T-helper 1 cell treated with Interleukin-12 subunit alpha and Interleukin-12 subunit beta and Interleukin-4 antibody, amounts not matched to agents 30 μg/mL and 1 μg/mL, for 36 hours (primary cell): ENCODE results near the gene ADPRHL1.

Experiments used
- H3K27ac Mint-ChIP-seq: one replicate; pipeline ENCODE4 v1.8.0; 2021; ENCODE audit warnings: mild to moderate bottlenecking, mixed read lengths
- H3K27me3 Mint-ChIP-seq: one replicate; pipeline ENCODE4 v1.8.0; 2021; ENCODE audit warnings: low read depth, mixed read lengths
- H3K36me3 Mint-ChIP-seq: one replicate; pipeline ENCODE4 v1.8.0; 2021; ENCODE audit warnings: low read depth, mixed read lengths
- H3K4me1 Mint-ChIP-seq: one replicate; pipeline ENCODE4 v1.8.0; 2021; ENCODE audit warnings: low read depth, mixed read lengths
- H3K4me3 Mint-ChIP-seq: one replicate; pipeline ENCODE4 v1.8.0; 2021; ENCODE audit warnings: mild to moderate bottlenecking, moderate library complexity, mixed read lengths
- H3K9me3 Mint-ChIP-seq: one replicate; pipeline ENCODE4 v1.8.0; 2021; ENCODE audit warnings: mixed read lengths

The ADPRHL1 gene

GRCh38 chr13:113452942-113453901 lies at the start of gene ADPRHL1:
Gene ADPRHL1 (minus strand): TSS chr13:113453488. CDS start chr13:113453437, 51 bp downstream.
- Mint-ChIP-seq H3K4me3 (no peak within 1 kb of the TSS), H3K27me3 (no peaks in the 10 kb centered on the region), H3K36me3 (peaks cover 6% of the 10 kb centered on the region), H3K9me3 (no peaks in the 10 kb centered on the region), H3K4me1 (no peaks in the 10 kb centered on the region), H3K27ac (no peak within 1 kb of the TSS)

DNA sequence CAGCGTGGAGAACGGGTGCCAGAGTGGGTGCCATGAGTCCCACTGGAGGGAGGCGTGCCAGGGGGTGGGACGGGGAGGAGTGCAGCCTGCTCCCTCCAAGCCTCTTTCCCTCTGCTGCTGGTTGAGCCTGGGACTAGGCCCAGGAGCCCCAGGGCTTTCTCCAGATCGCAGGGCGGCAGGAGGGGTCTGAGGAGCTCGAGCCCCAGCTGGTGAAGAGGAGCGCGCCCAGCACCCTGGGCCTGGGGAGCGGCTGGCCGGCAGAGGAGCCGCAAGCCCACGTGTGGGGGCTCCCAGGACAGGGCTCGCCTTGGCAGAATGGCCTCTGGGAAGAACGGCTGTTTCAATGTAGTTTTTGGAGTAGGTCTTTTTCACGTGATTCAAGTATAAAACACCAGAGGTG lies 49.4 kb upstream of the ADPRHL1 start:
- Mint-ChIP-seq H3K4me1 (peaks cover 3% of the 10 kb centered on the region), H3K4me3 (no peak overlapping the region), H3K27me3 (no peaks in the 10 kb centered on the region), H3K36me3 (peaks cover 32% of the 10 kb centered on the region), H3K9me3 (no peaks in the 10 kb centered on the region), H3K27ac (no peak overlapping the region)

GRCh38 chr13:113500530-113501265 lies 47.4 kb upstream of the ADPRHL1 start:
- Mint-ChIP-seq H3K9me3 (no peaks in the 10 kb centered on the region), H3K36me3 (peaks cover 32% of the 10 kb centered on the region), H3K27ac (no peak overlapping the region), H3K27me3 (no peaks in the 10 kb centered on the region), H3K4me1 (peaks cover 10% of the 10 kb centered on the region), H3K4me3 (no peak overlapping the region)

DNA sequence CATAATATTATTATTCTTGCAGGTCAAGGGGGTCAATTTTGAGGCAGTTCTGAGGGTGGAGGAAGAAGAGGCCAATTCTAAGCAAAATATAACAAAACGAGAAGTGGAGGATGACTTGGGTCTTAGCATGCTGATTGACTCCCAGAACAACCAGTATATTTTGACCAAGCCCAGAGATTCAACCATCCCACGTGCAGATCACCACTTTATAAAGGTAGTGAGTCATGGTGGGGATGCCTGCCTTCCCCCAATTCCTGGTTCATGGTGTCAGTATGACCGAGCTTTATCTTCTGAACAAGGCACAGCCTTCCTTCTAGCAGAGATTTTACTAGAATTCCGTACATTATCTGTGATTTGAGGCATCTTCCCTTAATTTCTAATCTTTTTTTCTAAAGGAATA lies 46.6 kb upstream of the ADPRHL1 start:
- H3K4me3 Mint-ChIP-seq: no peak overlapping the region
- no peaks in the 10 kb centered on the region for H3K27me3 Mint-ChIP-seq
- H3K4me1 Mint-ChIP-seq: peaks cover 11% of the 10 kb centered on the region
- H3K9me3 Mint-ChIP-seq: no peaks in the 10 kb centered on the region
- H3K36me3 Mint-ChIP-seq: peaks cover 28% of the 10 kb centered on the region
- no peak overlapping the region for H3K27ac Mint-ChIP-seq

DNA sequence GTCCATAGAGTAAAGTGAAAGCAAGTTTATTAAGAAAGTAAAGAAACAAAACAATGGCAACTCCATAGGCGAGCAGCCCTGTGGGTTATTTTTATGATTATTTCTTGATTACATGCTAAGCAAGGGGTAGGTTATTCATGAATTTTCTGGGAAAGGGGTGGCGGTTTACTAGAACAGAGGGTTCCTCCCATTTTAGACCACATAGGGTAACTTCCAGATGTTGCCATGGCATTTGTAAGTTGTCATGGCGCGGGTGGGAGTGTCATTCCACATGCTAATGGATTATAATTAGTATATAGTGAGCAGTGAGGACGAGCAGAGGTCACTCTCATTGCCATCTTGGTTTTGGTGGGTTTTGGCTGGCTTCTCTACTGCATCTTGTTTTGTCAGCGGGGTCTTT lies 45.6 kb upstream of the ADPRHL1 start:
- Mint-ChIP-seq H3K27ac (no peak overlapping the region), H3K4me1 (peaks cover 11% of the 10 kb centered on the region), H3K27me3 (no peaks in the 10 kb centered on the region), H3K36me3 (peaks cover 26% of the 10 kb centered on the region), H3K9me3 (no peaks in the 10 kb centered on the region), H3K4me3 (no peak overlapping the region)

DNA sequence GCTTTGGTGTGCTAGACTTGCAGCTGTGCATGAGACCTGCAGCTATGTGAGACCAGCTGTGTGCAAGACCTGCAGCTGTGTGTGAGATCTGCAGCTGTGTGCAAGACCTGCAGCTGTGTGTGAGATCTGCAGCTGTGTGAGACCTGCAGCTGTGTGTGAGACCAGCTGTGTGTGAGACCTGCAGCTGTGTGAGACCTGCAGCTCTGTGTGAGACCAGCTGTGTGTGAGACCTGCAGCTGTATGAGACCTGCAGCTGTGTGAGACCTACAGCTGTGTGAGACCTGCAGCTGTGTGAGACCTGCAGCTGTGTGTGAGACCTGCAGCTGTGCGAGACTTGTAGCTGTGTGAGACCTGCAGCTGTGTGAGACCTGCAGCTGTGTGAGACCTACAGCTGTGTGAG lies 43.9 kb upstream of the ADPRHL1 start:
- H3K27me3 Mint-ChIP-seq: no peaks in the 10 kb centered on the region
- no peak overlapping the region for H3K27ac Mint-ChIP-seq
- H3K4me1 Mint-ChIP-seq: peaks cover 24% of the 10 kb centered on the region
- H3K4me3 Mint-ChIP-seq: no peak overlapping the region
- H3K9me3 Mint-ChIP-seq: no peaks in the 10 kb centered on the region
- peaks cover 22% of the 10 kb centered on the region for H3K36me3 Mint-ChIP-seq

GRCh38 chr13:113495494-113496210 lies 42.4 kb upstream of the ADPRHL1 start:
- peak overlapping the region; percentile 27 for H3K4me3 Mint-ChIP-seq
- H3K36me3 Mint-ChIP-seq: peaks cover 22% of the 10 kb centered on the region
- no peak overlapping the region for H3K27ac Mint-ChIP-seq
- H3K27me3 Mint-ChIP-seq: no peaks in the 10 kb centered on the region
- H3K4me1 Mint-ChIP-seq: peaks cover 24% of the 10 kb centered on the region
- H3K9me3 Mint-ChIP-seq: no peaks in the 10 kb centered on the region

DNA sequence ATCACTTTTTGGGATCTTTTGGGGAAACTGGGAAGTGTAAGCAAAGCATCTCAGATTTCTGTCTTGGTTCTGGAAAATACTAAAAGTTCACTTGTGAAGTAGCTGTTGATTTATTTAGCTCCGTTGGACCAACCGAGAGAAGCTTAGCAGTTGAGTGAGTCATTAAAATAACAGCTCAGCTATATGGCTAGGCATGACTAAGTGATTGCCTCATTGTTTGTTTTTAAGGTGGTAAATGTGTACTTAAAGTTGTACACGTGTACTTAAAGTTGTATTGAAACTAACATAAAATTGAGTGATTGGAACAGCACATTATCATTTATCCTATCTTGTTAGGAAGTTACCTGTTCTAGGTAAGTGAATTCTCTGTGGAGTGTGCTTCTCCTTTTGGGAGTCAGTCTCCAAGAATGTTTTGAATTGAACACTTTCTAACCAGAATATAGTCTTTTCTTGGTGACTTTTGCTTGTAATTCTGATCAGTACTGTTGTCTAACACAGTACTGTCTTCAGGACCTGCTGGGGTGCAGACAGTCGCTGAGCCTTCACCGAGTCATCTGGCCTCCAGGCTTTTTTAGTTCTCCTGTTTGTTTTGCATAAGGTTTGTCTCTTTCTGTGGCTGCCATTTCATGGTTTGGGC lies 40.1 kb upstream of the ADPRHL1 start:
- H3K27me3 Mint-ChIP-seq: no peaks in the 10 kb centered on the region
- H3K36me3 Mint-ChIP-seq: peaks cover 9% of the 10 kb centered on the region
- peak overlapping the region; percentile 74 for H3K27ac Mint-ChIP-seq
- H3K4me1 Mint-ChIP-seq: peaks cover 37% of the 10 kb centered on the region
- H3K4me3 Mint-ChIP-seq: peak overlapping the region; percentile 39
- no peaks in the 10 kb centered on the region for H3K9me3 Mint-ChIP-seq

DNA sequence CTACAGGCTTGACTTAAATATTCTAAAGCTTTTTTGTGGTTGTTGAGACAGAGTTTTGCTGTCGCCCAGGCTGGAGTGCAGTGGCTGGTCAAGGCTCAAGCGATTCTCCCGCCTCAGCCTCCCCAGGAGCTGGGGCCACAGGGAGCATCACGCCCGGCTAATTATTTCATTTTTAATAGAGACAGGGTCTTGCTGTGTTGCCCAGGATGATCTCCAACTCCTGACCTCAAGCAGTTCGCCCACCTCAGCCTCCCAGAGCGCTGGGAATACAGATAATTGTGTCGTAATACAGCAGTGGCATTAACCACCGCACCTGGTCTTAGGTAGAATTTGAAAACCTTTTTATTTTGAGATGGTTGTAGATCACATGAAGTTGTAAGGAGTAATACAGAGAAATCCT lies 38.7 kb upstream of the ADPRHL1 start:
- H3K4me1 Mint-ChIP-seq: peaks cover 37% of the 10 kb centered on the region
- peak overlapping the region; percentile 82 for H3K4me3 Mint-ChIP-seq
- no peaks in the 10 kb centered on the region for H3K9me3 Mint-ChIP-seq
- H3K27ac Mint-ChIP-seq: peak overlapping the region; percentile 62
- H3K27me3 Mint-ChIP-seq: no peaks in the 10 kb centered on the region
- peaks cover 4% of the 10 kb centered on the region for H3K36me3 Mint-ChIP-seq

GRCh38 chr13:113491418-113491883 lies 38.2 kb upstream of the ADPRHL1 start:
- H3K27me3 Mint-ChIP-seq: no peaks in the 10 kb centered on the region
- H3K4me3 Mint-ChIP-seq: peak overlapping the region; percentile 82
- peaks cover 35% of the 10 kb centered on the region for H3K4me1 Mint-ChIP-seq
- H3K36me3 Mint-ChIP-seq: peaks cover 4% of the 10 kb centered on the region
- no peaks in the 10 kb centered on the region for H3K9me3 Mint-ChIP-seq
- H3K27ac Mint-ChIP-seq: peak overlapping the region; percentile 62

DNA sequence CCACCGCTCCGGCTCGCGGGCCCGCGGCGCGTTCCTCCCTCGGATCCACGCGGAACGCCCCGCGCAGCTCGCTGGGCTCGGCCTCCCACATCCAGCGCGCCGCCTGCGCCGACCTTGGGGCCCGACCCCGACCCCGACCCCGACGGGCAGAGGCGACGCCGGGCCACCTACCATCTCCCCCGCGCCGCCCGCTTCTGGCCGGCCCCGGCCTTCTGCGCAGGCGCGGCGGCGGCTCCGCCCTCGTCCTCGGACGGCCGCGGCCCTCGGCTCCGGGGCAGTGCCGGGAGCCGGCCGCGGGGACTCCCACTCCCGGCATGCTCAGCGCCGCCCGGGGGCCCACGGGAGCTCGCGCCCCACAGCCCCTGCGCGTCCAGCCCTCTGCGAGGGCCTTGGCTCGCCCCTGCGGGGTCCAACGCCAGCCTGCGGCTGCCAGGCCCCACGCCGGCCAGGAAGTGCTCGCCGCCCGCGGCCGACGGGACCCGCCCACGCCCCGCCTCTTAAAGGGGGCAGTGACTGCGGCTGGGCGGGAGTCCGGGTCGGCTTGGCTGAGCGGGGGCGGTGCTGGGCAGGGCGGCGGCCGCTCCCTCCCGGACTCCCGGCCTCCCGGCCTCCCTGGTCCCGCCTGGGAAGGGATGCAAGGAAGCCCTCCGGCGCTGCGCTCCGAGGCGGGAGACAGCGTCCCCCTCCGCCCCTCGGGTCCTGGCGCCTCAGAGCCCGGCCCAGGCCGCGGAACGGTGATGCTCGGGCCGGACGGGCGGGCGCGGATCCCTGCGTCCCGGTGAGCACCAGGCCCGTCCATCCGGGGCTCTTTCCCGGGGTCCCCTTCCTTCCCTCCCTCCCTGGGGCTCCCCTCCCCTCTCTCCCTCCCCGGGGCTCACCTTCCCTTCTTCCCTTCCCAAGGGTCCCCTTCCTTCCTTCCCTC lies 37.5 kb upstream of the ADPRHL1 start, which contains the start of gene DCUN1D2:
TSS of gene DCUN1D2 (minus strand) at position 216 of the 922 bp plus-strand sequence. CDS start at position 174, 42 bp downstream.
- H3K4me3 Mint-ChIP-seq: peak within 1 kb of the TSS; percentile 91
- H3K27me3 Mint-ChIP-seq: no peaks in the 10 kb centered on the region
- H3K9me3 Mint-ChIP-seq: no peaks in the 10 kb centered on the region
- peaks cover 33% of the 10 kb centered on the region for H3K4me1 Mint-ChIP-seq
- peaks cover 2% of the 10 kb centered on the region for H3K36me3 Mint-ChIP-seq
- H3K27ac Mint-ChIP-seq: peak within 1 kb of the TSS; percentile 64

DNA sequence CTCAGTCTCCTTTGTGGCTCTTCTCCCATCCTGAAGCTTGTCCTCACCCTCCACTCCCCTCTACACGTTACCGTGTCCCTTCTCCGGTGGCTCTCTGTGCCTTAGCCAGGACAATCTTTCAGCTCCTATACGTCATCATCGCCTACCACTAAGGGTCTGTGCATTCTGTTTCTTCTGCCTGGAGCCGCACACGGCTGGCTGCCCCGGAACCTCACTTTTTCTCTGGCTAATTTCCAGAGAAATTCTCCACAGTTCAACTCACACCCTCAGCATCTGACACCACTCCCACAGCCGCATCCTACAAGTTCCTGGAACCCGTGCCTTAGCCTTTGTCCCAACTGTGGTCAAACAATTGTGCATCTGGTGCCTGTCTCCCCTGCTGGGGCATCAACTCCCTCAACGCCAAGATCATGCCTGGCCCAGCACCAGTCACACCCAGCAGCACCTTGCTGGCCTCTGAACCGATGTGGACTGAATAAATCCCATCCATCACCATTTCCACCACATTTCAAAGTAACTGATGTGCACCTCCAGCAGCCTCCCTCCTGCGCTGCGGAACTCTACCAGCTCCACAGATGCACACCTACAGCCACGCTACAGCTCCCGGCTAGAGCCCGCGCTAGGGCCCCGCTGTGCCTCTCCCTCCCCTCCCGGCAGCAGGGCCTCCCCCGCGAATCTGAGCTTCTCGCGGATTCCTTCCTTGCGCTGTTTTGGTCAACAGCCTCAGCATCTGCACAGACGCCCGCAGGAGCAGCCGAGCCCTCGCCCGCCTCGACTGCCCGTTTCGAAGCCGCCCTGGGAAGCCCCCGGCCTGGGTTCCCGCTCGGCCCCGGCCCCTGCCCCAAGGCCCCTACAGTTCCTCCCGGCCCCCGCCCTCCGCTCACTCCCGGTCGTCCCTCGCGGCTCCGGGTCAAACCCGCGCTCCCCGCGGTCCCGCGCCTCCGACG lies 36.5 kb upstream of the ADPRHL1 start:
- peak overlapping the region; percentile 91 for H3K4me3 Mint-ChIP-seq
- H3K27ac Mint-ChIP-seq: peak overlapping the region; percentile 64
- no peaks in the 10 kb centered on the region for H3K9me3 Mint-ChIP-seq
- H3K4me1 Mint-ChIP-seq: peaks cover 33% of the 10 kb centered on the region
- H3K27me3 Mint-ChIP-seq: no peaks in the 10 kb centered on the region
- H3K36me3 Mint-ChIP-seq: no peaks in the 10 kb centered on the region
